ENCODE results near the gene C9orf152.
"Not testable (repeated sequence)": the region's sequence is repeated elsewhere in the genome, so short reads cannot be mapped to it uniquely, and the experiment has no call there.

C9orf152 gene

GRCh38 chr9:110214586-110215355 lies 6.8 kb upstream of the C9orf152 start:
- no peak for DNase-seq (ENCODE audit: low read depth)

- no peak for DNase-seq (ENCODE audit: low read depth)
Measured at GRCh38 chr9:110214090-110214489, 6.1 kb upstream of the C9orf152 start.

GRCh38 chr9:110213413-110214044 lies 5.6 kb upstream of the C9orf152 start:
- no peak for DNase-seq (ENCODE audit: low read depth)

- DNase-seq (ENCODE audit: low read depth): no peak
Measured at GRCh38 chr9:110207071-110207641, 803 bp downstream of the C9orf152 start.

GRCh38 chr9:110206389-110206788 lies 1.6 kb downstream of the C9orf152 start:
- no peak for DNase-seq (ENCODE audit: low read depth)

- DNase-seq (ENCODE audit: low read depth): not testable (repeated sequence)
Measured at GRCh38 chr9:110205612-110206011, 2.3 kb downstream of the C9orf152 start.

- no peak for DNase-seq (ENCODE audit: low read depth)
Measured at GRCh38 chr9:110202232-110202631, 5.7 kb downstream of the C9orf152 start.

- no peak for DNase-seq (ENCODE audit: low read depth)
Measured at GRCh38 chr9:110199643-110200042, 8.3 kb downstream of the C9orf152 start.

GRCh38 chr9:110198357-110198756 lies 9.6 kb downstream of the C9orf152 start:
- no peak for DNase-seq (ENCODE audit: low read depth)

GRCh38 chr9:110197330-110198187 lies 10.4 kb downstream of the C9orf152 start:
- no peak for DNase-seq (ENCODE audit: low read depth)

GRCh38 chr9:110196084-110196499 lies 11.9 kb downstream of the C9orf152 start:
- not testable (repeated sequence) for DNase-seq (ENCODE audit: low read depth)

GRCh38 chr9:110192531-110193261 lies 15.3 kb downstream of the C9orf152 start:
- no peak for DNase-seq (ENCODE audit: low read depth)

GRCh38 chr9:110191615-110192014 lies 16.3 kb downstream of the C9orf152 start:
- DNase-seq (ENCODE audit: low read depth): no peak

- no peak for DNase-seq (ENCODE audit: low read depth)
Measured at GRCh38 chr9:110189559-110190320, 18.2 kb downstream of the C9orf152 start.

- no peak for DNase-seq (ENCODE audit: low read depth)
Measured at GRCh38 chr9:110188991-110189390, 19.0 kb downstream of the C9orf152 start.

GRCh38 chr9:110188101-110188500 lies 19.9 kb downstream of the C9orf152 start:
- no peak for DNase-seq (ENCODE audit: low read depth)

GRCh38 chr9:110187126-110187525 lies 20.8 kb downstream of the C9orf152 start:
- DNase-seq (ENCODE audit: low read depth): no peak

- no peak for DNase-seq (ENCODE audit: low read depth)
Measured at GRCh38 chr9:110186254-110186653, 21.7 kb downstream of the C9orf152 start.

- DNase-seq (ENCODE audit: low read depth): no peak
Measured at GRCh38 chr9:110185806-110186205, 22.2 kb downstream of the C9orf152 start.

GRCh38 chr9:110183208-110184145 lies 24.5 kb downstream of the C9orf152 start:
- DNase-seq (ENCODE audit: low read depth): peak; percentile 17
